Measurements from ENCODE around the gene SERPINF2.
A peak's percentile ranks its signal among the peaks of the same experiment; 100 is the strongest.
"Not testable (repeated sequence)": the region's sequence is repeated elsewhere in the genome, so short reads cannot be mapped to it uniquely, and the experiment has no call there.

The SERPINF2 gene

DNA sequence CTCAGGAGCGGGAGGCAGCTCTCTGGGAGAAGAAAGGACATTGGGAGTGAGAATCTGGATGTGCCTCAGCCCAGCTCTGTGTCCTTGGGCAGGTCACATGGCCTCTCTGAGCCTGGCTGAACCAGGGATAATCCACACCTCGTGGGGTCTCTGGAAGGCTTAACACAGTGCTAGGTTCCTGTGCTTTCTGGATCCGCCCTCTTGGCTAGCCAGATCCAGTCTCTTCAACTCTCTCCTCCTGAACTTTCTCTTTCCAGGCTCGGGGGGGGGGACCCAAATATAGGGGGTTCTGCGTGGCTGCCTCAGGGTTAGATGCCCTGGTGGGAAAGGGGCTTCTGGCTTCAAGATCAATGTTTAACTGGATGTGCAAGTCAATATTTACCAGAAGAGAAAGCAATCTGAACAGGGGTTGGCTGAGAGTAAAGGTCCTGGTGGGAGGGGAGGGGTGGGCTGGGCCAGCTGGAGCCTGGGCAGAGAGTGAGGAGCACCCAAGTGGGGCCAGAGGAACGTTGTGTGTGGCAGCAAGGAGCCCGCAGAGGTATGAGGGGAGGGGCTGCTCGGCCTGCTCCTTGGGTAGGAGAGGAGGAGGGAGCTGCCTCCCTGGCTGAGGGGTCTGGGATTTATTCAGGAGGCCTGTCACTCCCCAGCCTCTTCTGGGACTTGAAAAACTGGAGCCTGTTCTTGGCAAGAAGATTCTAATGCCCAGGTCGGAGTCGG, at the start of gene SERPINF2:
SERPINF2 (plus strand) TSS at position 501 of the 717 bp plus-strand sequence. CDS start 2,125 bp downstream, outside the sequence.
- DNase-seq = no peak

DNA sequence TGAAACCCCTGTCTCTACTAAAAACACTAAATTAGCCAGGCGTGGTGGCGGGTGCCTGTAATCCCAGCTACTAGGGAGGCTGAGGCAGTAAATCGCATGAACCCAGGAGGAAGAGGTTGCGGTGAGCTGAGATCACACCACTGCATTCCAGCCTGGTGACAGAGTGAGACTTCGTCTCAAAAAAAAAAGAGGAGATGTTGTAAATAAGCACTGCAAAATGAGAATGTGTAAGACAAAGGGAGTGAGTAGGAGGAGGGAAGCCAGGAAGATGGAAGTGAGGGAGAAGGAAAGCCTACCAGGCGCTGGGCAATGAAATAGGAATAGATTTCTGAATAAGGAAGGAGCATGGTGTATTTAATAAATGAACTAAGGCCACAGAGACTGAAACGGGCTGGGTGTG, 49.3 kb upstream of the SERPINF2 start:
- no peak for DNase-seq

GRCh38 chr17:1695365-1695764, 47.3 kb upstream of the SERPINF2 start:
- no peak for DNase-seq

GRCh38 chr17:1697681-1698080, 45.0 kb upstream of the SERPINF2 start:
- no peak for DNase-seq

GRCh38 chr17:1699891-1700290, 42.8 kb upstream of the SERPINF2 start:
- not testable (repeated sequence) for DNase-seq

GRCh38 chr17:1703063-1703462, 39.6 kb upstream of the SERPINF2 start:
- DNase-seq = no peak

DNA sequence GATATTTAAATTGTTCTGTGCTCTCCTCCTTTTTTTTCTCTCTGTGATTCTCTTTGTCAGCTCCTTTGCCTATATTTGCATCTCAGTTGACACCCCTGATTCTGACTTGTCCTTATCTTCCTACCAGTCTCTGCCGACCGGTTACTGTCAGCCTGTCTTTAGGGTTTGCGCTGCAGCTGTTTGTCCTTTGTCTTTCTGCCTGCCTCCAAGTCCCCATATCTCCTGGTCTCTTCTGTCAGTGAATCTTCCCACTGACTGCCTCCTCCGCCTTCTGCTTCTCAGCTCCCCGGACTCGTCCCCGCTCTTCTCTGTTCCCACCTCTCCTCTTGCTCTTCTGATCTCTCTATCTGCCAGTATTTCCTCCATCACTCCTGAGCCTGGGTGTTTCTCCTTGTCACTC, 37.7 kb upstream of the SERPINF2 start:
- no peak for DNase-seq

- DNase-seq = no peak
These were observed 35.6 kb upstream of the SERPINF2 start for GRCh38 chr17:1707107-1707506.

DNA sequence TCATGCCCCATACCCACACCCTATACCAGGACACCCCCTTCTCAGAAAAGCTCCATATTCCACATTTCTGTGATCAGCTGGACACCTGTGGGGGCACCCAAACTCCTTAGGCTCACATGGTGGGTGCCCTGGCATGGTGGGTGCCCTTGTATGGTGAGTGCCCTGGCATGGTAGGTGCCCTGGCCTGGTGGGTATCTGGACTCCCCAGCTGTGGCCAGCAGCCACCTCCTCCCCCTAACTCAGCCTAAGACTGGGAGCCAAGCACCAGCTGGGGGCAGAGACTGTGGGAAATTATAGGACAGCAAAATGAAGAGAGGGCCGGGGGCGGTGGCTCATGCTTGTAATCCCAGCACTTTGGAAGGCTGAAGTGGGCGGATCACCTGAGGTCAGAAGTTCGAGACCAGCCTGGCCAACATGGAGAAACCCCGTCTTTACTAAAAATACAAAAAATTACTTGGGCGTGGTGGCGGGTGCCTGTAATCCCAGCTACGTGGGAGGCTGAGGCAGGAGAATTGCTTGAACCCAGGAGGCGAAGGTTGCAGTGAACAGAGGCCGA, 33.8 kb upstream of the SERPINF2 start:
- DNase-seq = not testable (repeated sequence)

- no peak for DNase-seq
These were observed 33.2 kb upstream of the SERPINF2 start for GRCh38 chr17:1709403-1709951.

DNA sequence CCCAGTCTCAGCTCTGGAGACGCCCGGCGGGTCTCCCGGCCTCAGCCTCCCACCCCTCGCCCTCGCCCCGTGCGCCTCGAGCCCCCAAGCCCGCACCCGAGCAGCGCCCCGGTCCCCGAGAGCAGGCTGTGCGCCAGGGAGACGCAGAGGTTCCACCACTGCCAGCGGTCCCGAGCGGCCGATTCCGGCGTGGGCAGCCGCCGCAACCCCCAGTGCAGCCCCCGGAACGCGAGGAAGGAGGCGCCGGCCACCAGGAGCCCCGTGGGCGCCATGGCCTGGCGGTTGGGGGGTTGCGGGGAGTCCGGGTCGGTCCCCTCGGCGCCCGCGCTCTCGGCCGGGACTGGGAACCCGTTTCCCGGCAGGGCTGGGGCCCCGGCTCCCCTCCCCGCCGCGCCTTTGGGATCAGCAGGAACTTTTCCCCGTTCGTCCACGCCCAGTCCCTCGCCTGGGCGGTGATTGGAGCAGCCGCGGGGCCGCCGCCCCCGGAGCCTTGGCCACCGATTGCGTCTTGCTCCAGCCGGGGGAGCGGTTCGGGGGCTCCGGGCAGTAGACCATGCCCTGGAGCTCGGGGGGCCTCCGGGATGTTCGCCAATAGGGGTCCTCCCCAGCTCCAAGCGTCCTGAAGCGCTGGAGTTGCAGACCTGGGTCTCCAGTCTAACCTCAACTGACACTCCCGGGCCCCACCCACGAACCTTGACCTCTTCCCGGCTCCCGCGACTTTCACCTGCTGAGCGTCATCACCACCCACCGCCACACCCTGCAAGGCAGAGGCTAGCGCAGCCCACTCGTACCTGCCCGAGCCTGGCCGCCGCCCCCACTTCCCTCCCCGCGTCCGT, 32.5 kb upstream of the SERPINF2 start, which contains the start of gene TLCD2:
TLCD2 (minus strand) TSS at position 407 of the 836 bp plus-strand sequence; CDS start at position 272, 135 bp downstream.
- DNase-seq = no peak

- no peak for DNase-seq
These were observed 31.7 kb upstream of the SERPINF2 start for GRCh38 chr17:1710807-1711553.

DNA sequence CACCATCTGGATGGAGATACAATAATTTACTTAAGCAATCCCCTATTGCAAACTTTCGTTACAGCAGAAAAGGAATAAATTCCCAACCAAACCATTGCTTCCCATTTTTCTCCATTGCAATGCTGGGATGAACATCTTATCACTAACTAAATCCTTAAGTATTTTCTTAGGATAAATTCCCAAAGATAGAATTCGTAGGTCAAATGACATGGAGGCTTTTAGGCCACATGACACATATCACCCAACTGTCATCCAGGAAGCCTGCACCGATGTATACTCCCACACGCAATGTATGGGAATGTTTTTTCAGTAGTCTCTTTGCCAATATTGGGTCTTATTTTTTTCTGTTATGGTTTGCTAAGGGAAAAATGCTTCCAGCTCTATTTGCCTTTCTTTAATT, 30.9 kb upstream of the SERPINF2 start:
- DNase-seq = no peak

- no peak for DNase-seq
These were observed 30.4 kb upstream of the SERPINF2 start for GRCh38 chr17:1712271-1712670.

GRCh38 chr17:1713160-1713877, 29.4 kb upstream of the SERPINF2 start:
- no peak for DNase-seq

GRCh38 chr17:1713878-1714426, 28.7 kb upstream of the SERPINF2 start:
- DNase-seq = no peak

- DNase-seq = no peak
These were observed 28.2 kb upstream of the SERPINF2 start for GRCh38 chr17:1714427-1714979.

GRCh38 chr17:1714980-1715802, 27.5 kb upstream of the SERPINF2 start:
- DNase-seq = no peak

- no peak for DNase-seq
These were observed 26.9 kb upstream of the SERPINF2 start for GRCh38 chr17:1715803-1716075.

DNA sequence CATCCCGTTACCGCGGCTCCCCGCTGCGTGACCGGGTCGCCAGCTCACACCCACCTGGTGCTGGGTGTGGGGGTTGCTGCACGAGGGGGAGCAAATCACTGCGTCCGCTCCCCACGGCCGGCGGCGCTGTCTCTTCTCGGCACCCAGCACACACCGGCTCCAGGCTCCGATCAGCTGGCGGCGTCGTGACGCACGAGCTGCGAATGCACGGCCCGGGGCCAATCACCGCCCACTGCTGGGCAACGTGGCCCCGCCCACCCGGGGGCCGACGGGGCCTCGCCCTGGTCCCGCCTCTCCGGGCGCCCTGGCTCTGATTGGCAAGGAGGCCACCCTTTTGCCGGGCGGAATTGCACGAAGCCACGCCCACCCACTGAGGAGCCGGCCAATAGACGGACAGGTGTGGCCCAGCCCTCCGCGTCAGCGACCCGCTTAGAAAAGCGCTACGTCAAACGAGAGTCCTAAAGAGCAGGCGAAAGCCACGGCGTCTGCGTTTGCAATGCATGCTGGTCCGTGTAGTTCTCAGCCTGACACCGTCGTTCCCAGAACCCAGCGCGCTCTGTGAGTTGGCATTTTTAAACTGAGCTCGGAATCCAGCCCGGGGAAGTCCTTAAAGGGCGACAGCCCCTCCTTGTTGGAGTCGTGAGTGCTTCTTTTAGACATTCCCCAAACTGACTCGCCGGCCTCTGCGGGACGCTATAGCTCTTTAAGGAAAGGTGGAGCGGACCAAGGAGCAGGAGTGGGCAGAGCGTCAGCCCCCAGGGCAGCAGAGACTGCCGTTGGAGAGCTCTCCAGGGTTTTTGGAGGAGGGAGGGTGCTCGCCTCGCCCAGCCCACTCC, 26.4 kb upstream of the SERPINF2 start:
- peak; percentile 98 for DNase-seq
